Measurements from ENCODE around the gene TBATA.

Gene TBATA

GRCh38 chr10:70763567-70763966 lies 21.6 kb downstream of the TBATA start:
- Histone ChIP-seq H3K9ac (ENCODE audit: low read length) (no peak overlapping the region), H3K27me3 (ENCODE audit: insufficient read depth, low read length) (peaks cover 3% of the 10 kb centered on the region; the same call in 1 of the 2 replicates), H3K4me1 (ENCODE audit: insufficient read depth, low read length, severe bottlenecking) (no peaks in the 10 kb centered on the region), H3K27ac (ENCODE audit: low read depth, low read length, poor library complexity, severe bottlenecking) (no peak overlapping the region), H3K9me2 (ENCODE audit: low read depth, low read length) (no peaks in the 10 kb centered on the region), H4K20me1 (ENCODE audit: insufficient read depth, low read length) (no peaks in the 10 kb centered on the region), H2AFZ (ENCODE audit: low read length) (no peak overlapping the region), H3F3A (ENCODE audit: insufficient read depth, low read length) (no peaks in the 10 kb centered on the region), H3K36me3 (ENCODE audit: insufficient read depth, low read length) (no peaks in the 10 kb centered on the region; the same call in 1 of the 2 replicates), H3K79me2 (ENCODE audit: insufficient read depth, low read length) (no peaks in the 10 kb centered on the region), H3K9me3 (ENCODE audit: low read length) (peaks cover 14% of the 10 kb centered on the region), H3K4me2 (ENCODE audit: low read length) (no peak overlapping the region), H3K4me3 (ENCODE audit: low read depth, low read length, poor library complexity, severe bottlenecking) (no peak overlapping the region)
- TF ChIP-seq CTCF (IDR thresholded peaks at IDR 0.05; ENCODE audit: low read length) (no peak), EZH2 (IDR thresholded peaks at IDR 0.05; ENCODE audit: borderline replicate concordance, low read length) (no peak)

- no peaks in the 10 kb centered on the region for H4K20me1 ChIP-seq (ENCODE audit: insufficient read depth, low read length)
- no peak overlapping the region for H3K27ac ChIP-seq (ENCODE audit: low read depth, low read length, poor library complexity, severe bottlenecking)
- H3K9ac ChIP-seq (ENCODE audit: low read length) = no peak overlapping the region
- no peak overlapping the region for H3K4me2 ChIP-seq (ENCODE audit: low read length)
- peaks cover 3% of the 10 kb centered on the region; the same call in 1 of the 2 replicates for H3K27me3 ChIP-seq (ENCODE audit: insufficient read depth, low read length)
- H3K79me2 ChIP-seq (ENCODE audit: insufficient read depth, low read length) = no peaks in the 10 kb centered on the region
- H3F3A ChIP-seq (ENCODE audit: insufficient read depth, low read length) = no peaks in the 10 kb centered on the region
- no peak overlapping the region for H2AFZ ChIP-seq (ENCODE audit: low read length)
- no peaks in the 10 kb centered on the region for H3K4me1 ChIP-seq (ENCODE audit: insufficient read depth, low read length, severe bottlenecking)
- TF ChIP-seq CTCF (IDR thresholded peaks at IDR 0.05; ENCODE audit: low read length) = no peak
- TF ChIP-seq EZH2 (IDR thresholded peaks at IDR 0.05; ENCODE audit: borderline replicate concordance, low read length) = no peak
- H3K4me3 ChIP-seq (ENCODE audit: low read depth, low read length, poor library complexity, severe bottlenecking) = no peak overlapping the region
- H3K9me3 ChIP-seq (ENCODE audit: low read length) = peaks cover 14% of the 10 kb centered on the region
- H3K9me2 ChIP-seq (ENCODE audit: low read depth, low read length) = no peaks in the 10 kb centered on the region
- H3K36me3 ChIP-seq (ENCODE audit: insufficient read depth, low read length) = no peaks in the 10 kb centered on the region; the same call in 1 of the 2 replicates
These were observed 22.6 kb downstream of the TBATA start for GRCh38 chr10:70762441-70763175.

- Histone ChIP-seq H3K27ac (ENCODE audit: low read depth, low read length, poor library complexity, severe bottlenecking) (no peak overlapping the region), H3K4me1 (ENCODE audit: insufficient read depth, low read length, severe bottlenecking) (no peaks in the 10 kb centered on the region), H3K79me2 (ENCODE audit: insufficient read depth, low read length) (no peaks in the 10 kb centered on the region), H3K27me3 (ENCODE audit: insufficient read depth, low read length) (peaks cover 3% of the 10 kb centered on the region; the same call in 1 of the 2 replicates), H3F3A (ENCODE audit: insufficient read depth, low read length) (no peaks in the 10 kb centered on the region), H3K9me3 (ENCODE audit: low read length) (peaks cover 14% of the 10 kb centered on the region), H3K4me2 (ENCODE audit: low read length) (no peak overlapping the region), H3K4me3 (ENCODE audit: low read depth, low read length, poor library complexity, severe bottlenecking) (no peak overlapping the region), H4K20me1 (ENCODE audit: insufficient read depth, low read length) (no peaks in the 10 kb centered on the region), H3K9ac (ENCODE audit: low read length) (no peak overlapping the region), H2AFZ (ENCODE audit: low read length) (no peak overlapping the region), H3K9me2 (ENCODE audit: low read depth, low read length) (no peaks in the 10 kb centered on the region), H3K36me3 (ENCODE audit: insufficient read depth, low read length) (no peaks in the 10 kb centered on the region; the same call in 1 of the 2 replicates)
- TF ChIP-seq EZH2 (IDR thresholded peaks at IDR 0.05; ENCODE audit: borderline replicate concordance, low read length) = no peak
- TF ChIP-seq CTCF (IDR thresholded peaks at IDR 0.05; ENCODE audit: low read length) = no peak
These were observed 23.3 kb downstream of the TBATA start for GRCh38 chr10:70761727-70762350.

Data from OCI-LY1 (cell line).